NCI-H1694 treated with DMSO at 0.1 percent for 48 hours (cell line): ENCODE results near the gene ABI3BP.

ENCODE experiments used
- DNase-seq: peaks from one replicate; lab custom pipeline; 2025; lab: John Stamatoyannopoulos, UW

Gene ABI3BP

DNA sequence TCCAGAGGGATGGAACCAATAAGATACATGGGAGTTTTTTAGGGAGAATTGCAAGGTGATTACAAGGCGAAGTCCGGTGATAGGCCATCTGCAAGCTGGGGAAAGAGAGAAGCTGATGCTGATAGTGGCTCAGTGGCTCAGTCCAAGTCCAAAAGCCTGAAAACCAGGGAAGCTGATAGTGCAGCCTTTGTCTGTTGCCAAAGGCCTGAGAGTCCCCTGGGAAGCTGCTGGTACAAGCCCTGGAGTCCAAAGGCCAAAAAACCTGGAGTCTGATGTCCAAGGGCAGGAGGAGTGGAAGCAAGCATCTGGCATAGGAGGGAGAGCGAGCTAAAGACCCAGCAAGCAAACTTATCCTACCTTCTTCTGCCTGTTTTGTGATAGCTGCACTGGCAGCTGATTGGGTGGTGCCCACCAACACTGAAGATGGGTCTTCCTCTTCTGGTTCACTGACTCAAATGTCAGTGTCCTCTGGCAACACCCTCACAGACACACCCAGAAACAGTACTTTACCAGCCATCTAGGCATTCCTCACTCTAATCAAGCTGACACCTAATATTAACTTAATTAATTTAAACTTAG is 267.2 kb downstream of the ABI3BP start:
- no peak for DNase-seq

- DNase-seq, result no peak
These were observed 272.8 kb downstream of the ABI3BP start for GRCh38 chr3:100720426-100720825.

- no peak for DNase-seq
These were observed 274.1 kb downstream of the ABI3BP start for GRCh38 chr3:100719136-100719535.

GRCh38 chr3:100717637-100718487 is 275.4 kb downstream of the ABI3BP start:
- no peak for DNase-seq

DNA sequence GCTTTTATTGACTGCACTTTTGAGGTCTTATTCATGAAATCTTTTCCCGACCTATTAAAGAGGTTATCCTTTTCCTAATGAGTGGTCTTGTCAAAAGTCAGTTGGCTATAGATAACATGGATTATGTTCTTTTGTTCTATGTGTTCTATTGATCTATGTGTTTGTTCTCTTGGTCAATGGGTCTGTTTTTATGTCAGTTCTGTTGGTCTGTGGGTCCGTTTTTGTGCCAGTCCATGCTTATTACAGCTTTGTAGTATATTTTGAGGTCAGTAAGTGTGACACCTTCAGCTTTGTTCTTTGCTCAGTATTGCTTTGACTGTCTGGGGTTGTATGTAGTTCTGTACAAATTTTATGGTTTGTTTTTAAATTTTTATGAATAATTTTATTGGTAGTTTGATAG is 276.2 kb downstream of the ABI3BP start:
- no peak for DNase-seq

- no peak for DNase-seq
These were observed 278.0 kb downstream of the ABI3BP start for GRCh38 chr3:100715176-100715575.

GRCh38 chr3:100710261-100710968 is 282.8 kb downstream of the ABI3BP start:
- peak; percentile 2 for DNase-seq

GRCh38 chr3:100709842-100710260 is 283.4 kb downstream of the ABI3BP start:
- DNase-seq, result no peak

DNA sequence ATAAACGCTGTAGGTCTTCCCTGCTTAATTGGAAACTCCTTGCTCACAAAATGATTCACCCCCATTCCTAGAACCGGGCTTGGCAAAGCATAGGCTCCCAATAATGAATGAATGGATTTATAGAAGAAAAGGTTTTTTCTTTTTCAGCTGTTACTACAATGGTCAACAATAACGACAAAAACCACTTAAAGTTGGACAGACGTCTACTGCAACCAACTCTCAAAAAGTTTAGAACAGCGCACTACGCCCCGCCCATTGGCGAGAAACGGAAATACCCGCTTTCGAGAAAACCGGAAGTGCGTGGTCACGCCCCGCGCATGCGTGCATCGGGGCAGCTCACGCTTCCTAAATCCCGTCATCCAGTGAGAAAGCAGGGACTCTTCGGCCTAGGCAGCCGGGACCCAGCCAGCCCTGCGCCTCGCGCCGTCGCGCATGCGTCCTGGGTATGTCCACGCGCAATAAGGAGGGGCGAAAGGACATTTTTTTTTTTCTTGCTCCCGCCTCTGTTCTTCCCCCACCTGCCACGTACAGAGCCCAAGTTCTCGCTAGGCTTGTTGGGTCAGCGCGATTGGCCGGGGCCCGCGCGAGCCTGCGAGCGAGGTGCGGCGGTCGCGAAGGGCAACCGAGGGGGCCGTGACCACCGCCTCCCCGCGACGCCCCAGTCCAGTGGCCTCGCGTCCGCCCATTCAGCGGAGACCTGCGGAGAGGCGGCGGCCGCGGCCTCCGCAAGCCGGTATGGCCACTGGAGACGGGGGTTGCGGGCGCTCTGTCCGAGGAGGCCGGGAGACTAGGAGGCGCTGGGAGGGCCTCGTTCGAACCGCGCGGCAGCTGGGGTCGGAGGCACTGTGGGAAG is 284.0 kb downstream of the ABI3BP start, which contains the start of gene TFG:
Gene TFG (plus strand): TSS at position 506 of the 853 bp plus-strand sequence. CDS start 4,192 bp downstream, outside the sequence.
- peak; percentile 96 for DNase-seq

- no peak for DNase-seq
These were observed 284.6 kb downstream of the ABI3BP start for GRCh38 chr3:100708644-100708988.

GRCh38 chr3:100706365-100706764 is 286.9 kb downstream of the ABI3BP start:
- DNase-seq, result no peak

GRCh38 chr3:100703865-100704264 is 289.4 kb downstream of the ABI3BP start:
- DNase-seq, result no peak

DNA sequence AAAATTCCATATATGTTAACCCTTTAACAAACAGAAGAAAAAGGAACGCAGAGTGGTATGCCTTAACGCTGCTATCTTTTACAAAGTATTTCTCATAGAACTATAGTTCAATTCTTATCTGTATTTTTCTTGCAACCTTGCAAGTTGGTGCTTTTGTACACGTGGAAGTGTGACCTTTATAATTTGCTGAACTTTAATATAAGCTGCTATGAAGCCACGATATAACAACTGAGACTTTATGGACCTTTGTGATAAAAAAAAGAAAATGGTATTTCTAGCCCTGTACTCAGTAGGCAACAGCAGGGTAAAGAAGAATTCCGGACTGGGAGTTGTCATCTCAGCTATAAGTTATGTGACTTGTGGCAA is 290.3 kb downstream of the ABI3BP start:
- DNase-seq, result no peak

GRCh38 chr3:100702082-100702979 is 290.9 kb downstream of the ABI3BP start:
- DNase-seq, result no peak

GRCh38 chr3:100700708-100701107 is 292.5 kb downstream of the ABI3BP start:
- no peak for DNase-seq
